HepG2 (cell line): ENCODE data around the gene VPS37B. TPM values are rescaled to one million over a fixed set of nuclear protein-coding genes. Genes with fewer than 3 reads are reported as not detected.
A peak's percentile ranks its signal among the peaks of the same experiment; 100 is the strongest.

Experiments
- HOXA9 ChIP-seq: sonication (generic); formaldehyde crosslinking; IDR thresholded peaks from 2 replicates; pipeline ENCODE4 v1.8.1; 2022; ENCODE audit warnings: missing genetic modification reagents, mild to moderate bottlenecking, moderate library complexity, borderline replicate concordance
- KMT2A ChIP-seq: sonication (generic); formaldehyde crosslinking; IDR thresholded peaks from 2 replicates; pipeline ENCODE4 v1.4.0; 2020; ENCODE audit warnings: missing genetic modification reagents
- NCOA2 ChIP-seq: sonication (generic); formaldehyde crosslinking; IDR thresholded peaks from 2 replicates; pipeline ENCODE4 v1.8.0; 2022; ENCODE audit warnings: inconsistent platforms
- NFE2L1 ChIP-seq: sonication (generic); formaldehyde crosslinking; IDR thresholded peaks from 2 replicates; pipeline ENCODE4 v1.4.0; 2020; ENCODE audit warnings: missing genetic modification reagents, mild to moderate bottlenecking, borderline replicate concordance
- REXO4 ChIP-seq: sonication (generic); formaldehyde crosslinking; IDR thresholded peaks from 2 replicates; pipeline ENCODE4 v1.8.0; 2022; ENCODE audit warnings: missing genetic modification reagents, mild to moderate bottlenecking, borderline replicate concordance
- SRF ChIP-seq: IDR thresholded peaks from 2 replicates; pipeline ENCODE4 v1.6.1; 2011; ENCODE audit warnings: mild to moderate bottlenecking, low read depth, low read length, moderate library complexity
- YEATS4 ChIP-seq: sonication (generic); formaldehyde crosslinking; IDR thresholded peaks from 2 replicates; pipeline ENCODE4 v1.4.0; 2020; ENCODE audit warnings: missing genetic modification reagents, borderline replicate concordance
- ZBTB46 ChIP-seq: sonication (generic); formaldehyde crosslinking; IDR thresholded peaks from 2 replicates; pipeline ENCODE4 v1.4.0; 2020; ENCODE audit warnings: mild to moderate bottlenecking, missing genetic modification reagents, borderline replicate concordance
- ZEB1 ChIP-seq: IDR thresholded peaks from 2 replicates; pipeline ENCODE4 v1.6.1; 2012; ENCODE audit warnings: mild to moderate bottlenecking, low read depth, inconsistent platforms; ENCODE audit not compliant: insufficient replicate concordance
- ZFP36L1 ChIP-seq: sonication (generic); formaldehyde crosslinking; IDR thresholded peaks from 2 replicates; pipeline ENCODE4 v1.8.0; 2022; ENCODE audit warnings: mild to moderate bottlenecking, missing genetic modification reagents, moderate library complexity
- ZFP82 ChIP-seq: sonication (generic); formaldehyde crosslinking; IDR thresholded peaks from 2 replicates; pipeline ENCODE4 v1.5.1; 2020; ENCODE audit warnings: mild to moderate bottlenecking, missing genetic modification reagents, borderline replicate concordance
- ZFP90 ChIP-seq: sonication (generic); formaldehyde crosslinking; IDR thresholded peaks from 2 replicates; pipeline ENCODE4 v1.8.0; 2022; ENCODE audit warnings: missing genetic modification reagents, mild to moderate bottlenecking, inconsistent platforms, borderline replicate concordance
- ZNF546 ChIP-seq: sonication (generic); formaldehyde crosslinking; conservative IDR thresholded peaks from 2 replicates; pipeline ENCODE4 v1.8.1; 2023; ENCODE audit warnings: mild to moderate bottlenecking, missing genetic modification reagents
- polyA plus RNA-seq, 8 experiments: library from polyadenylated mRNA; depleted of rRNA in 3 of 8; stranded (reverse) in 7 of 8; unstranded in 1 of 8; fragments of >200 nt; fragmentation: Illumina TruSeq in 4 of 8; extraction: Trizol in 4 of 8; gene quantifications; 2 replicates each; pipeline versions ENCODE4 v1.2.1 to v1.2.3, GENCODE V29; 2011 to 2016; ENCODE audit warnings: low read depth in 4 of 8, missing spikeins in 1 of 8, mixed read lengths in 1 of 8; ENCODE audit not compliant: insufficient read depth in 1 of 8
- total RNA-seq, 5 experiments: library from RNA; depleted of rRNA; stranded (reverse); fragments of >200 nt; fragmentation: Illumina TruSeq; extraction: Trizol; gene quantifications; 2 replicates each; pipeline ENCODE4 v1.2.3, GENCODE V29; 2016; ENCODE audit warnings: low read depth in 1 of 5
- TF ChIP-seq, protein P1 (sequence below): sonication (generic); formaldehyde crosslinking; IDR thresholded peaks from 2 replicates; pipeline ENCODE4 v1.4.0; 2020; ENCODE audit warnings: missing genetic modification reagents, low read depth, mild to moderate bottlenecking, borderline replicate concordance
- TF ChIP-seq, protein P2 (sequence below): sonication (generic); formaldehyde crosslinking; IDR thresholded peaks from 2 replicates; pipeline ENCODE4 v1.5.1; 2020; ENCODE audit warnings: mild to moderate bottlenecking, missing genetic modification reagents, moderate library complexity
- TF ChIP-seq, protein P3 (sequence below): sonication (generic); IDR thresholded peaks from 2 replicates; pipeline ENCODE4 v1.6.1; 2016; ENCODE audit warnings: low read depth, borderline replicate concordance
- TF ChIP-seq, protein P4 (sequence below): sonication (generic); formaldehyde crosslinking; conservative IDR thresholded peaks from 2 replicates; pipeline ENCODE4 v1.8.0; 2022; ENCODE audit warnings: low read depth, missing genetic modification reagents

VPS37B gene
- total and polyA plus RNA-seq, 2 of the 13 experiments (the other 11 are each of a cell fraction or from before 2014, with no cell fraction given): 4.6 to 5.3 TPM

DNA sequence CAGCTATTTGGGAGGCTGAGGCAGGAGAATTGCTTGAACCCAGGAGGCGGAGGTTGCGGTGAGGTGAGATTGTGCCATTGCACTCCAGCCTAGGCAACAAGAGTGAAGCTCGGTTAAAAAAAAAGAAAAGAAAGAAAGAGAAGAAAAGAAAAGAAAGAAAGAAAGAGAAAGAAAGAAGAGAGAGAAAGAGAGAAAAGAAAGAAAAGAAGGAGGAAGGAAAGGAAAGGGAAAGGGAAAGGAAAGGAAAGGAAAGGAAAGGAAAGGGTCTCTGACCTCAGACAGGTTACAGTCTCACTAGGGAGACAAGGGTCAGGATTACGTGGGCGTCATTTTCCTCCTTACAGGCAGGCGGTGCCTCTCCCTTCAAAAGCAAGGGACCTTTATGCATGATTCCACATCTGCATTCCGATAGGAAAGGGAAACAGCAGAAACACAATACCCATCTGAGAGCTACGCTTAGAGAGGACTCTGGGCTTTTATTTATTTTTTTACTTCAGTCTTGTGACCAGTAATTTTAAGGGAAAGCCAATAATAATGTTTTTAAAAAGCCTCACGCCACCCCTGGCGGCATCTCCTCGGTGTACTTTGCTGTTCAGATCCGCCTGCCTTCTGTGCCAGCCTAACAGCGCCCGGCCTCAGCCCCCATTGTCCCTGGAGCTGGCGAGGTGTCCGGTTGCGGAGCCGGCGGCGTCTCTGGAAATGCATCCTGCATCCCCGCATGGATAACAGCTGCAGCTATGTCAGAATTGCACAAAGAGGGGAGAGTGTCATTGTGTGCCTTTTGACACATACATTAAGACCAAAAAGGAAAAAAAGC is 61.6 kb downstream of the VPS37B start (continued):
- TF ChIP-seq REXO4 (CRISPR knock-in tag) (no peak), ZEB1 (no peak), NCOA2 (CRISPR knock-in tag) (no peak), SRF (no peak), NFE2L1 (no peak), YEATS4 (CRISPR knock-in tag) (no peak), KMT2A (CRISPR knock-in tag) (no peak), ZFP82 (no peak), ZBTB46 (CRISPR knock-in tag) (no peak), ZNF546 (CRISPR knock-in tag) (no peak), ZFP36L1 (no peak), HOXA9 (CRISPR knock-in tag) (no peak), ZFP90 (CRISPR knock-in tag) (no peak)
- TF ChIP-seq, protein P1, sequence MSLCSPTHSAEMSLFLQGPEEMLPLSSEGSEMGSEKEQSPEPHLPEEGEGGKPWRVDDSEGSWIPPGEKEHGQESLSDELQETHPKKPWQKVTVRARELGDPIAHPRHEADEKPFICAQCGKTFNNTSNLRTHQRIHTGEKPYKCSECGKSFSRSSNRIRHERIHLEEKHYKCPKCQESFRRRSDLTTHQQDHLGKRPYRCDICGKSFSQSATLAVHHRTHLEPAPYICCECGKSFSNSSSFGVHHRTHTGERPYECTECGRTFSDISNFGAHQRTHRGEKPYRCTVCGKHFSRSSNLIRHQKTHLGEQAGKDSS: no peak
- TF ChIP-seq, protein P2, sequence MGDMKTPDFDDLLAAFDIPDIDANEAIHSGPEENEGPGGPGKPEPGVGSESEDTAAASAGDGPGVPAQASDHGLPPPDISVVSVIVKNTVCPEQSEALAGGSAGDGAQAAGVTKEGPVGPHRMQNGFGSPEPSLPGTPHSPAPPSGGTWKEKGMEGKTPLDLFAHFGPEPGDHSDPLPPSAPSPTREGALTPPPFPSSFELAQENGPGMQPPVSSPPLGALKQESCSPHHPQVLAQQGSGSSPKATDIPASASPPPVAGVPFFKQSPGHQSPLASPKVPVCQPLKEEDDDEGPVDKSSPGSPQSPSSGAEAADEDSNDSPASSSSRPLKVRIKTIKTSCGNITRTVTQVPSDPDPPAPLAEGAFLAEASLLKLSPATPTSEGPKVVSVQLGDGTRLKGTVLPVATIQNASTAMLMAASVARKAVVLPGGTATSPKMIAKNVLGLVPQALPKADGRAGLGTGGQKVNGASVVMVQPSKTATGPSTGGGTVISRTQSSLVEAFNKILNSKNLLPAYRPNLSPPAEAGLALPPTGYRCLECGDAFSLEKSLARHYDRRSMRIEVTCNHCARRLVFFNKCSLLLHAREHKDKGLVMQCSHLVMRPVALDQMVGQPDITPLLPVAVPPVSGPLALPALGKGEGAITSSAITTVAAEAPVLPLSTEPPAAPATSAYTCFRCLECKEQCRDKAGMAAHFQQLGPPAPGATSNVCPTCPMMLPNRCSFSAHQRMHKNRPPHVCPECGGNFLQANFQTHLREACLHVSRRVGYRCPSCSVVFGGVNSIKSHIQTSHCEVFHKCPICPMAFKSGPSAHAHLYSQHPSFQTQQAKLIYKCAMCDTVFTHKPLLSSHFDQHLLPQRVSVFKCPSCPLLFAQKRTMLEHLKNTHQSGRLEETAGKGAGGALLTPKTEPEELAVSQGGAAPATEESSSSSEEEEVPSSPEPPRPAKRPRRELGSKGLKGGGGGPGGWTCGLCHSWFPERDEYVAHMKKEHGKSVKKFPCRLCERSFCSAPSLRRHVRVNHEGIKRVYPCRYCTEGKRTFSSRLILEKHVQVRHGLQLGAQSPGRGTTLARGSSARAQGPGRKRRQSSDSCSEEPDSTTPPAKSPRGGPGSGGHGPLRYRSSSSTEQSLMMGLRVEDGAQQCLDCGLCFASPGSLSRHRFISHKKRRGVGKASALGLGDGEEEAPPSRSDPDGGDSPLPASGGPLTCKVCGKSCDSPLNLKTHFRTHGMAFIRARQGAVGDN (CRISPR knock-in tag): peak; percentile 11; the same call in 1 of the 2 replicates
- TF ChIP-seq, protein P3, sequence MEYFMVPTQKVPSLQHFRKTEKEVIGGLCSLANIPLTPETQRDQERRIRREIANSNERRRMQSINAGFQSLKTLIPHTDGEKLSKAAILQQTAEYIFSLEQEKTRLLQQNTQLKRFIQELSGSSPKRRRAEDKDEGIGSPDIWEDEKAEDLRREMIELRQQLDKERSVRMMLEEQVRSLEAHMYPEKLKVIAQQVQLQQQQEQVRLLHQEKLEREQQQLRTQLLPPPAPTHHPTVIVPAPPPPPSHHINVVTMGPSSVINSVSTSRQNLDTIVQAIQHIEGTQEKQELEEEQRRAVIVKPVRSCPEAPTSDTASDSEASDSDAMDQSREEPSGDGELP: peak; percentile 33; the same call in 1 of the 2 replicates
- TF ChIP-seq, protein P4, sequence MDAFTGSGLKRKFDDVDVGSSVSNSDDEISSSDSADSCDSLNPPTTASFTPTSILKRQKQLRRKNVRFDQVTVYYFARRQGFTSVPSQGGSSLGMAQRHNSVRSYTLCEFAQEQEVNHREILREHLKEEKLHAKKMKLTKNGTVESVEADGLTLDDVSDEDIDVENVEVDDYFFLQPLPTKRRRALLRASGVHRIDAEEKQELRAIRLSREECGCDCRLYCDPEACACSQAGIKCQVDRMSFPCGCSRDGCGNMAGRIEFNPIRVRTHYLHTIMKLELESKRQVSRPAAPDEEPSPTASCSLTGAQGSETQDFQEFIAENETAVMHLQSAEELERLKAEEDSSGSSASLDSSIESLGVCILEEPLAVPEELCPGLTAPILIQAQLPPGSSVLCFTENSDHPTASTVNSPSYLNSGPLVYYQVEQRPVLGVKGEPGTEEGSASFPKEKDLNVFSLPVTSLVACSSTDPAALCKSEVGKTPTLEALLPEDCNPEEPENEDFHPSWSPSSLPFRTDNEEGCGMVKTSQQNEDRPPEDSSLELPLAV: no peak
